ENCODE measurements around the gene CEP95.
A peak's percentile ranks its signal among the peaks of the same experiment; 100 is the strongest.

Gene CEP95

DNA sequence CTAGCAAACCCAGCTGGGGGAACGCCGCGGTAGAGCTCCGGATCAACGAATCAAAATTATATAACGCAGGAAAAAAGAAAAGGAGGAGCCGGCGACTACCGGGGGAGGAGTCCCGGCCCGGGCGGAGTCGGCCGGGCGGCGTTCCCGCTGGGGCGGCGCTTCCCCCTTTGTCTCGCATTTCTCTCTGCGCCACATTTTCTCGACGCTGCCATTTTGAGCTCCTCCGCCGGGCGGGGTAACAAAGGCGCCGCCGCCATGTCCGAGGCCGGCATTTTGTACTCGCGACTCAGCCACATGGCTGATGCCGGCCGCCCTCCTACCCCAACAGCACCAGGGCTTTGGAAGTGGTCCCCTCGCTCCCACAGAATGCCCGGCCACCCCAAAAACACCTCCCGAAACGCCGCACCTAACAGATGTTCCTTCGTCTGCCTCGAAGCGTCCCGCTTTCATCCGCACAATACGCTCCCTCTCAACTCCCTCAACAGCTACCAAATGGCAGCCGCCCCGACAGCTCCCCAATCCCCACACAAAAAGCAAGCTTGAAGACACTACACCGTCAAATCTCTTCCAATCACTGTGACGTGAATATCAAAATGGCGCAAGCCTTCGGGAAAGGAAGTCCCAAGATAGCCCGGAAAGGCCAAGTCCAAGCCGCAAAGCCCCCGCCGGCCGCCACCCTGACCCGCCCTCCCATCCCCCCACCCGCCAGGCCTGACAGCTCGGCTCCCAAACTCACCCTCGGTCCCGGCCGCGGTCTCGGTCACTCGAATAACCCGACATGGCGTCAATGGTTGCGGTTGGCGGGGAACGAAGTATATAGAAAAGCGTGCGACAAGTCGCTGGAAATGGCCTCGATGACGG, 1.2 kb upstream of the CEP95 start:
- no peak for TF ChIP-seq CTCF (conservative IDR thresholded peaks at IDR 0.05; ENCODE audit: low read length)
- no peak for TF ChIP-seq EZH2phosphoT487 (IDR thresholded peaks at IDR 0.05; ENCODE audit: borderline replicate concordance)
- peaks cover 45% of the 10 kb centered on the region for H3K4me1 ChIP-seq (ENCODE audit: insufficient read depth, low read length, poor library complexity, severe bottlenecking)
- H3K27me3 ChIP-seq (ENCODE audit: insufficient read depth, low read length, poor library complexity, severe bottlenecking) = peaks cover 10% of the 10 kb centered on the region
- no peak overlapping the region for H2AFZ ChIP-seq (ENCODE audit: low read length)
- peaks cover 94% of the 10 kb centered on the region for H3K79me2 ChIP-seq (ENCODE audit: insufficient read depth, low read length)
- H3K4me2 ChIP-seq (ENCODE audit: low read depth, low read length, poor library complexity, severe bottlenecking) = peak overlapping the region; percentile 85
- peak overlapping the region; percentile 99 for H3K4me3 ChIP-seq (ENCODE audit: low read length, poor library complexity, severe bottlenecking)
- H3K9me2 ChIP-seq (replicated peaks; ENCODE audit: low read depth, low read length) = no peaks in the 10 kb centered on the region
- H3K9ac ChIP-seq (ENCODE audit: low read depth, low read length, poor library complexity, severe bottlenecking) = peak overlapping the region; percentile 99
- no peaks in the 10 kb centered on the region for H3K9me3 ChIP-seq (ENCODE audit: insufficient read depth, low read depth, low read length)
- peaks cover 54% of the 10 kb centered on the region for H3K36me3 ChIP-seq (ENCODE audit: insufficient read depth, low read length)
- peaks cover 10% of the 10 kb centered on the region; the same call in 1 of the 2 replicates for H3F3A ChIP-seq (ENCODE audit: low read depth)
- H4K20me1 ChIP-seq (ENCODE audit: insufficient read depth, low read length, poor library complexity, severe bottlenecking) = peaks cover 79% of the 10 kb centered on the region

GRCh38 chr17:64506201-64506575, 589 bp upstream of the CEP95 start, which contains the start of gene DDX5:
Gene DDX5 (minus strand): TSS chr17:64506289. CDS start chr17:64506119, 170 bp downstream.
- Histone ChIP-seq H3K9me3 (ENCODE audit: insufficient read depth, low read depth, low read length) (no peaks in the 10 kb centered on the region), H2AFZ (ENCODE audit: low read length) (peak within 1 kb of the TSS; percentile 71), H3K9me2 (replicated peaks; ENCODE audit: low read depth, low read length) (no peaks in the 10 kb centered on the region), H3K79me2 (ENCODE audit: insufficient read depth, low read length) (peaks cover 91% of the 10 kb centered on the region), H3K4me2 (ENCODE audit: low read depth, low read length, poor library complexity, severe bottlenecking) (peak within 1 kb of the TSS; percentile 98), H3K4me3 (ENCODE audit: low read length, poor library complexity, severe bottlenecking) (peak within 1 kb of the TSS; percentile 99), H3K9ac (ENCODE audit: low read depth, low read length, poor library complexity, severe bottlenecking) (peak within 1 kb of the TSS; percentile 99), H3K4me1 (ENCODE audit: insufficient read depth, low read length, poor library complexity, severe bottlenecking) (peaks cover 45% of the 10 kb centered on the region), H3F3A (ENCODE audit: low read depth) (peaks cover 6% of the 10 kb centered on the region; the same call in 1 of the 2 replicates), H4K20me1 (ENCODE audit: insufficient read depth, low read length, poor library complexity, severe bottlenecking) (peaks cover 72% of the 10 kb centered on the region), H3K27me3 (ENCODE audit: insufficient read depth, low read length, poor library complexity, severe bottlenecking) (peaks cover 10% of the 10 kb centered on the region), H3K36me3 (ENCODE audit: insufficient read depth, low read length) (peaks cover 48% of the 10 kb centered on the region)
- TF ChIP-seq CTCF (conservative IDR thresholded peaks at IDR 0.05; ENCODE audit: low read length) = no peak

GRCh38 chr17:64507413-64507782, 621 bp downstream of the CEP95 start:
- Histone ChIP-seq H3K4me1 (ENCODE audit: insufficient read depth, low read length, poor library complexity, severe bottlenecking) (peaks cover 49% of the 10 kb centered on the region), H4K20me1 (ENCODE audit: insufficient read depth, low read length, poor library complexity, severe bottlenecking) (peaks cover 67% of the 10 kb centered on the region), H3K4me3 (ENCODE audit: low read length, poor library complexity, severe bottlenecking) (peak overlapping the region; percentile 99), H3K36me3 (ENCODE audit: insufficient read depth, low read length) (peaks cover 46% of the 10 kb centered on the region), H3K9me3 (ENCODE audit: insufficient read depth, low read depth, low read length) (no peaks in the 10 kb centered on the region), H3K4me2 (ENCODE audit: low read depth, low read length, poor library complexity, severe bottlenecking) (peak overlapping the region; percentile 98), H3K9ac (ENCODE audit: low read depth, low read length, poor library complexity, severe bottlenecking) (peak overlapping the region; percentile 99), H2AFZ (ENCODE audit: low read length) (peak overlapping the region; percentile 71), H3K27me3 (ENCODE audit: insufficient read depth, low read length, poor library complexity, severe bottlenecking) (peaks cover 10% of the 10 kb centered on the region), H3K79me2 (ENCODE audit: insufficient read depth, low read length) (peaks cover 91% of the 10 kb centered on the region), H3K9me2 (replicated peaks; ENCODE audit: low read depth, low read length) (no peaks in the 10 kb centered on the region), H3F3A (ENCODE audit: low read depth) (no peaks in the 10 kb centered on the region)
- TF ChIP-seq CTCF (conservative IDR thresholded peaks at IDR 0.05; ENCODE audit: low read length) = peak; percentile 70
- no peak for TF ChIP-seq EZH2phosphoT487 (IDR thresholded peaks at IDR 0.05; ENCODE audit: borderline replicate concordance)

All from Loucy (cell line).